Activated CD8-positive, alpha-beta memory T cell treated with anti-CD3 and anti-CD28 coated beads, Interleukin-2, amount 50 U/mL, for 24 hours (primary cell): ENCODE results near the gene SYNM.

ENCODE experiments used
- DNase-seq: peaks from one replicate; pipeline ENCODE4 v3.0.0-alpha.2; 2020; ENCODE audit errors: extremely low read depth

Gene SYNM

GRCh38 chr15:99167201-99167600, 62.3 kb downstream of the SYNM start:
- no peak for DNase-seq

- DNase-seq, result no peak
These were observed 62.8 kb downstream of the SYNM start for GRCh38 chr15:99167640-99168039.

GRCh38 chr15:99168601-99169580, 64.0 kb downstream of the SYNM start:
- DNase-seq, result no peak

- DNase-seq, result no peak
These were observed 65.0 kb downstream of the SYNM start for GRCh38 chr15:99169769-99170311.

- DNase-seq, result no peak
These were observed 65.7 kb downstream of the SYNM start for GRCh38 chr15:99170476-99171065.

- DNase-seq, result no peak
These were observed 67.3 kb downstream of the SYNM start for GRCh38 chr15:99172171-99172570.

GRCh38 chr15:99172989-99173388, 68.1 kb downstream of the SYNM start:
- no peak for DNase-seq

GRCh38 chr15:99174567-99175395, 69.9 kb downstream of the SYNM start:
- DNase-seq, result no peak

- no peak for DNase-seq
These were observed 71.9 kb downstream of the SYNM start for GRCh38 chr15:99176757-99177156.

- DNase-seq, result no peak
These were observed 72.8 kb downstream of the SYNM start for GRCh38 chr15:99177679-99178078.

- DNase-seq, result no peak
These were observed 75.4 kb downstream of the SYNM start for GRCh38 chr15:99180086-99180963.

GRCh38 chr15:99180964-99181306, 76.1 kb downstream of the SYNM start:
- no peak for DNase-seq

GRCh38 chr15:99181545-99181971, 76.7 kb downstream of the SYNM start:
- no peak for DNase-seq

GRCh38 chr15:99182791-99183190, 77.9 kb downstream of the SYNM start:
- no peak for DNase-seq
